ENCODE measurements around the gene ITPKB.

- TF ChIP-seq CTCF (IDR thresholded peaks at IDR 0.05; ENCODE audit: borderline replicate concordance, extremely low read depth, low read length, poor library complexity, severe bottlenecking), result no peak
- no peak for TF ChIP-seq EZH2 (IDR thresholded peaks at IDR 0.05; ENCODE audit: borderline replicate concordance, low read depth, low read length, severe bottlenecking)
Observed at GRCh38 chr1:226651732-226652105, 87.4 kb downstream of the ITPKB start.

Data from DND-41 (cell line).